ENCODE data around the gene SSB. TPM values are rescaled to one million over a fixed set of nuclear protein-coding genes. Genes with fewer than 3 reads are reported as not detected.
A peak's percentile ranks its signal among the peaks of the same experiment; 100 is the strongest.

The SSB gene
- total and polyA plus RNA-seq, 2 of the 13 experiments (the other 11 are each of a cell fraction or from before 2014, with no cell fraction given), result 109 to 208 TPM

DNA sequence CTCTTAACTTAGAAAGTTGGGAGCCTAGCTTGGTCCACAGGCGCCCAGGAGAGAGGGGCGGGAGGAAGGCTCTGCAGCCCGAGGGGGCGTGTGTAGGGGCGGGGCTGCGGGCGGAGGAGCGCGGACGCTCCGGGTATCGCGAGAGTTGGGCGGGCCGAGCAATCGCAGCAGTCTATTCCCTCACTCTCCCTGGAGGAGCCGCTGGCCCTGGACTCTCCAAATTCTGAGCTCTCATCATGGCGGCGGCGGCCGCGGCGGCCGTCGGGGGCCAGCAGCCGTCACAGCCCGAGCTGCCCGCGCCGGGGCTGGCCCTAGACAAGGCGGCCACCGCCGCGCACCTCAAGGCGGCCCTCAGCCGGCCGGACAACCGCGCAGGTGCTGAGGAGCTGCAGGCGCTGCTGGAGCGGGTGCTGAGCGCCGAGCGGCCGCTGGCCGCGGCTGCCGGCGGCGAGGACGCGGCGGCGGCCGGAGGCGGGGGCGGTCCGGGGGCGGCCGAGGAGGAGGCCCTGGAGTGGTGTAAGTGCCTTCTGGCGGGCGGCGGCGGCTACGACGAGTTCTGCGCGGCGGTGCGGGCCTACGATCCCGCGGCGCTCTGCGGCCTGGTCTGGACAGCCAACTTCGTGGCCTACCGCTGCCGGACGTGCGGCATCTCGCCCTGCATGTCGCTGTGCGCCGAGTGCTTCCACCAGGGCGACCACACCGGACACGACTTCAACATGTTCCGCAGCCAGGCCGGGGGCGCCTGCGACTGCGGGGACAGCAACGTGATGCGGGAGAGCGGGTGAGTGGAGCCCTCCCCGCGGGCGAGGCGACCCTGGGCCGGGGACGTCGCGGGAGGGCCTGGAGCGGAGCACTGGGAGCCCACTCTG lies 28.8 kb downstream of the SSB start, which contains the start of gene UBR3 (continued):
- TF ChIP-seq, protein P1, sequence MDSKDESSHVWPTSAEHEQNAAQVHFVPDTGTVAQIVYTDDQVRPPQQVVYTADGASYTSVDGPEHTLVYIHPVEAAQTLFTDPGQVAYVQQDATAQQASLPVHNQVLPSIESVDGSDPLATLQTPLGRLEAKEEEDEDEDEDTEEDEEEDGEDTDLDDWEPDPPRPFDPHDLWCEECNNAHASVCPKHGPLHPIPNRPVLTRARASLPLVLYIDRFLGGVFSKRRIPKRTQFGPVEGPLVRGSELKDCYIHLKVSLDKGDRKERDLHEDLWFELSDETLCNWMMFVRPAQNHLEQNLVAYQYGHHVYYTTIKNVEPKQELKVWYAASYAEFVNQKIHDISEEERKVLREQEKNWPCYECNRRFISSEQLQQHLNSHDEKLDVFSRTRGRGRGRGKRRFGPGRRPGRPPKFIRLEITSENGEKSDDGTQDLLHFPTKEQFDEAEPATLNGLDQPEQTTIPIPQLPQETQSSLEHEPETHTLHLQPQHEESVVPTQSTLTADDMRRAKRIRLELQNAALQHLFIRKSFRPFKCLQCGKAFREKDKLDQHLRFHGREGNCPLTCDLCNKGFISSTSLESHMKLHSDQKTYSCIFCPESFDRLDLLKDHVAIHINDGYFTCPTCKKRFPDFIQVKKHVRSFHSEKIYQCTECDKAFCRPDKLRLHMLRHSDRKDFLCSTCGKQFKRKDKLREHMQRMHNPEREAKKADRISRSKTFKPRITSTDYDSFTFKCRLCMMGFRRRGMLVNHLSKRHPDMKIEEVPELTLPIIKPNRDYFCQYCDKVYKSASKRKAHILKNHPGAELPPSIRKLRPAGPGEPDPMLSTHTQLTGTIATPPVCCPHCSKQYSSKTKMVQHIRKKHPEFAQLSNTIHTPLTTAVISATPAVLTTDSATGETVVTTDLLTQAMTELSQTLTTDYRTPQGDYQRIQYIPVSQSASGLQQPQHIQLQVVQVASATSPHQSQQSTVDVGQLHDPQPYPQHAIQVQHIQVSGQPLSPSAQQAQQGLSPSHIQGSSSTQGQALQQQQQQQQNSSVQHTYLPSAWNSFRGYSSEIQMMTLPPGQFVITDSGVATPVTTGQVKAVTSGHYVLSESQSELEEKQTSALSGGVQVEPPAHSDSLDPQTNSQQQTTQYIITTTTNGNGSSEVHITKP (CRISPR knock-in tag; IDR thresholded peaks at IDR 0.05; ENCODE audit: low read depth), result no peak
- TF ChIP-seq CHD2 (IDR thresholded peaks at IDR 0.05; ENCODE audit: low read depth, low read length) (peak; percentile 99), ZNF207 (IDR thresholded peaks at IDR 0.05; ENCODE audit: borderline replicate concordance) (no peak), NFIC (IDR thresholded peaks at IDR 0.05; ENCODE audit: low read length) (no peak), TEAD2 (CRISPR knock-in tag; IDR thresholded peaks at IDR 0.05) (no peak), ZNF878 (CRISPR knock-in tag; IDR thresholded peaks at IDR 0.05) (no peak), ZNF335 (CRISPR knock-in tag; IDR thresholded peaks at IDR 0.05) (0 out of 2 replicates have a peak, but pooled peaks have one; percentile 17), ZKSCAN8 (CRISPR knock-in tag; IDR thresholded peaks at IDR 0.05; ENCODE audit: borderline replicate concordance) (peak; percentile 66; the same call in 1 of the 2 replicates), MTA1 (CRISPR knock-in tag; IDR thresholded peaks at IDR 0.05; ENCODE audit: borderline replicate concordance) (no peak), NCOR1 (IDR thresholded peaks at IDR 0.05; ENCODE audit: borderline replicate concordance, low read length) (no peak), ZFX (CRISPR knock-in tag; IDR thresholded peaks at IDR 0.05; ENCODE audit: low read depth) (peak; percentile 93), CREB1 (IDR thresholded peaks at IDR 0.05) (no peak), CREB1 (CRISPR knock-in tag; IDR thresholded peaks at IDR 0.05) (no peak), EED (CRISPR knock-in tag; IDR thresholded peaks at IDR 0.05) (peak; percentile 61; the same call in 1 of the 2 replicates), MXD4 (CRISPR knock-in tag; IDR thresholded peaks at IDR 0.05) (no peak; the same call in 1 of the 2 replicates), GTF2F1 (IDR thresholded peaks at IDR 0.05; ENCODE audit: low read length) (no peak), LCORL (IDR thresholded peaks at IDR 0.05) (no peak), LCORL (CRISPR knock-in tag; IDR thresholded peaks at IDR 0.05) (no peak; the same call in 1 of the 2 replicates), HCFC1 (IDR thresholded peaks at IDR 0.05; ENCODE audit: low read depth, low read length) (peak; percentile 42; the same call in 1 of the 2 replicates), ZNF33A (CRISPR knock-in tag; IDR thresholded peaks at IDR 0.05; ENCODE audit: borderline replicate concordance) (no peak), RFX3 (CRISPR knock-in tag; IDR thresholded peaks at IDR 0.05) (no peak), IKZF1 (IDR thresholded peaks at IDR 0.05) (no peak)
- TF ChIP-seq, protein P2, sequence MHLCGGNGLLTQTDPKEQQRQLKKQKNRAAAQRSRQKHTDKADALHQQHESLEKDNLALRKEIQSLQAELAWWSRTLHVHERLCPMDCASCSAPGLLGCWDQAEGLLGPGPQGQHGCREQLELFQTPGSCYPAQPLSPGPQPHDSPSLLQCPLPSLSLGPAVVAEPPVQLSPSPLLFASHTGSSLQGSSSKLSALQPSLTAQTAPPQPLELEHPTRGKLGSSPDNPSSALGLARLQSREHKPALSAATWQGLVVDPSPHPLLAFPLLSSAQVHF (CRISPR knock-in tag; IDR thresholded peaks at IDR 0.05), result 0 out of 2 replicates have a peak, but pooled peaks have one; percentile 56
- TF ChIP-seq, protein P3, sequence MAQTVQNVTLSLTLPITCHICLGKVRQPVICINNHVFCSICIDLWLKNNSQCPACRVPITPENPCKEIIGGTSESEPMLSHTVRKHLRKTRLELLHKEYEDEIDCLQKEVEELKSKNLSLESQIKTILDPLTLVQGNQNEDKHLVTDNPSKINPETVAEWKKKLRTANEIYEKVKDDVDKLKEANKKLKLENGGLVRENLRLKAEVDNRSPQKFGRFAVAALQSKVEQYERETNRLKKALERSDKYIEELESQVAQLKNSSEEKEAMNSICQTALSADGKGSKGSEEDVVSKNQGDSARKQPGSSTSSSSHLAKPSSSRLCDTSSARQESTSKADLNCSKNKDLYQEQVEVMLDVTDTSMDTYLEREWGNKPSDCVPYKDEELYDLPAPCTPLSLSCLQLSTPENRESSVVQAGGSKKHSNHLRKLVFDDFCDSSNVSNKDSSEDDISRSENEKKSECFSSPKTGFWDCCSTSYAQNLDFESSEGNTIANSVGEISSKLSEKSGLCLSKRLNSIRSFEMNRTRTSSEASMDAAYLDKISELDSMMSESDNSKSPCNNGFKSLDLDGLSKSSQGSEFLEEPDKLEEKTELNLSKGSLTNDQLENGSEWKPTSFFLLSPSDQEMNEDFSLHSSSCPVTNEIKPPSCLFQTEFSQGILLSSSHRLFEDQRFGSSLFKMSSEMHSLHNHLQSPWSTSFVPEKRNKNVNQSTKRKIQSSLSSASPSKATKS (CRISPR knock-in tag; IDR thresholded peaks at IDR 0.05), result no peak

Data from HepG2 (cell line).